Left lung (tissue), 10 donors: Measurements from ENCODE around the gene CLTCL1. TPM values are rescaled to one million over a fixed set of nuclear protein-coding genes. Genes with fewer than 3 reads are reported as not detected.

Source experiments
- ATAC-seq: fragments of 200-7000 bp; cut with Tn5 transposase; one replicate; pipeline ENCODE4 v1.9.1; 2020; ENCODE audit warnings: moderate library complexity
- DNase-seq, 4 donors: peaks; one replicate each; pipeline ENCODE4 v3.0.0-alpha.2; 2013 to 2020
- H3K27ac ChIP-seq, 2 donors: fragments of 200-600 bp; sonication (generic) in 1 of 2; one replicate each; pipeline versions ENCODE4 v1.5.0 to v1.8.0; 2020 to 2021
- H3K27me3 ChIP-seq, 2 donors: fragments of 200-600 bp; sonication (generic) in 1 of 2; one replicate each; pipeline versions ENCODE4 v1.5.0 to v1.8.0; 2020 to 2021
- H3K36me3 ChIP-seq, 2 donors: fragments of 200-600 bp; sonication (generic) in 1 of 2; one replicate each; pipeline versions ENCODE4 v1.5.0 to v1.8.0; 2020 to 2021
- H3K4me1 ChIP-seq, 2 donors: fragments of 200-600 bp; one replicate each; pipeline ENCODE4 v1.8.0; 2021
- H3K4me3 ChIP-seq, 2 donors: fragments of 200-600 bp; sonication (generic) in 1 of 2; one replicate each; pipeline versions ENCODE4 v1.5.0 to v1.8.0; 2020 to 2021; ENCODE audit warnings: mild to moderate bottlenecking in 1 of 2
- H3K9me3 ChIP-seq, 2 donors: fragments of 200-600 bp; sonication (generic) in 1 of 2; one replicate each; pipeline versions ENCODE4 v1.5.0 to v1.8.0; 2020 to 2021
- CTCF ChIP-seq, 2 donors: fragments of 200-600 bp; sonication (generic) in 1 of 2; IDR thresholded peaks; one replicate each; pipeline versions ENCODE4 v1.5.0 to v1.8.0; 2021; ENCODE audit warnings: antibody characterized with exemption in 2 of 2
- intact Hi-C, 2 donors: fragments of 100-400 bp; cut with DNase I; formaldehyde crosslinking; loops; one replicate each; pipeline versions ENCODE4 v1.11.2 to v1.14.2; 2022
- polyA plus RNA-seq, 6 donors: library from polyadenylated mRNA; unstranded; fragments of 120-200 nt; gene quantifications; one replicate each; pipeline ENCODE4 v1.2.1, GENCODE V29; 2013; ENCODE audit not compliant: insufficient read length in 6 of 6
- total RNA-seq, 2 donors: library from RNA; stranded (reverse); fragmentation: NEBNext Ultra II Directional; extraction: Animal tissue kit (Norgen Biotek cat#: 25700); gene quantifications; one replicate each; pipeline ENCODE4 v1.2.1, GENCODE V29; 2021
- donor health status: DM: no; HTN: yes; CAD: no.
- donor health status: DM: no; HTN: no; CAD: no.

CLTCL1 gene
- total and polyA plus RNA-seq, 8 donors: 5.7 to 11.3 (median 9.0) TPM

- no peaks in the 10 kb centered on the region for H3K4me1 ChIP-seq
- intact Hi-C loops: no loop called here
- peaks cover 0 to 78% of the 10 kb centered on the region in 2 donors for H3K36me3 ChIP-seq
- no peak for TF ChIP-seq CTCF (IDR thresholded peaks at IDR 0.05)
- H3K27ac ChIP-seq: no peak overlapping the region
- DNase-seq (no peak), ATAC-seq (no peak)
- no peaks in the 10 kb centered on the region for H3K9me3 ChIP-seq
- H3K4me3 ChIP-seq: no peak overlapping the region
- no peaks in the 10 kb centered on the region for H3K27me3 ChIP-seq
Observed at GRCh38 chr22:19218541-19219233, 72.8 kb downstream of the CLTCL1 start.

- ATAC-seq: no peak
- Histone ChIP-seq H3K27ac (no peak overlapping the region), H3K4me1 (no peaks in the 10 kb centered on the region), H3K9me3 (no peaks in the 10 kb centered on the region), H3K27me3 (no peaks in the 10 kb centered on the region), H3K4me3 (no peak overlapping the region), H3K36me3 (peaks cover 0 to 58% of the 10 kb centered on the region in 2 donors)
- intact Hi-C loops: no loop called here
- DNase-seq: no peak
- TF ChIP-seq CTCF (IDR thresholded peaks at IDR 0.05): no peak
Observed at GRCh38 chr22:19216579-19216978, 74.9 kb downstream of the CLTCL1 start.

- ATAC-seq (no peak), DNase-seq (peak in 1 of 4 donors; percentile 21)
- intact Hi-C loops: no loop called here
- Histone ChIP-seq H3K9me3 (no peaks in the 10 kb centered on the region), H3K36me3 (peaks cover 0 to 48% of the 10 kb centered on the region in 2 donors), H3K27ac (no peak overlapping the region), H3K27me3 (no peaks in the 10 kb centered on the region), H3K4me1 (no peaks in the 10 kb centered on the region), H3K4me3 (no peak overlapping the region)
- no peak for TF ChIP-seq CTCF (IDR thresholded peaks at IDR 0.05)
Observed at GRCh38 chr22:19215360-19215759, 76.2 kb downstream of the CLTCL1 start.

- Histone ChIP-seq H3K27ac (no peak overlapping the region), H3K4me3 (no peak overlapping the region), H3K9me3 (no peaks in the 10 kb centered on the region), H3K4me1 (no peaks in the 10 kb centered on the region), H3K27me3 (no peaks in the 10 kb centered on the region), H3K36me3 (peaks cover 0 to 49% of the 10 kb centered on the region in 2 donors)
- intact Hi-C loops: no loop called here
- TF ChIP-seq CTCF (IDR thresholded peaks at IDR 0.05): no peak
- ATAC-seq (peak; percentile 45), DNase-seq (peak in 2 of 4 donors; percentile 82 to 91)
Observed at GRCh38 chr22:19214078-19214473, 77.4 kb downstream of the CLTCL1 start.

GRCh38 chr22:19213442-19214077 lies 78.0 kb downstream of the CLTCL1 start:
- ATAC-seq (no peak), DNase-seq (peak in 1 of 4 donors; percentile 4)
- H3K27me3 ChIP-seq: no peaks in the 10 kb centered on the region
- no peaks in the 10 kb centered on the region for H3K4me1 ChIP-seq
- no peak overlapping the region for H3K4me3 ChIP-seq
- no peak overlapping the region for H3K27ac ChIP-seq
- H3K36me3 ChIP-seq: peaks cover 0 to 54% of the 10 kb centered on the region in 2 donors
- no peak for TF ChIP-seq CTCF (IDR thresholded peaks at IDR 0.05)
- no peaks in the 10 kb centered on the region for H3K9me3 ChIP-seq
- intact Hi-C loops: no loop called here
